Measurements from ENCODE around the gene CAMTA1. TPM values are rescaled to one million over a fixed set of nuclear protein-coding genes. Genes with fewer than 3 reads are reported as not detected.

CAMTA1 gene
- polyA plus RNA-seq, 1 of the 3 experiments (the other 2 are of a cell fraction), result 63.1 TPM

GRCh38 chr1:7655354-7655753, 870.1 kb downstream of the CAMTA1 start:
- no peaks in the 10 kb centered on the region for H3K79me2 ChIP-seq (ENCODE audit: insufficient read depth)
- TF ChIP-seq CTCF (IDR thresholded peaks at IDR 0.05), result no peak
- TF ChIP-seq USF1 (IDR thresholded peaks at IDR 0.05; ENCODE audit: borderline replicate concordance, low read depth), result no peak
- TF ChIP-seq FOXJ3 (CRISPR knock-in tag; IDR thresholded peaks at IDR 0.05), result no peak
- no peak for TF ChIP-seq RFX5 (IDR thresholded peaks at IDR 0.05; ENCODE audit: low read length)
- no peak for TF ChIP-seq IRF3 (IDR thresholded peaks at IDR 0.05; ENCODE audit: low read depth, low read length)
- TF ChIP-seq POLR2AphosphoS5 (IDR thresholded peaks at IDR 0.05; ENCODE audit: low read depth, low read length), result no peak
- no peak for TF ChIP-seq FOXM1 (IDR thresholded peaks at IDR 0.05; ENCODE audit: low read depth)
- TF ChIP-seq MAX (IDR thresholded peaks at IDR 0.05; ENCODE audit: low read depth), result no peak
- no peak for TF ChIP-seq MXI1 (IDR thresholded peaks at IDR 0.05; ENCODE audit: low read depth, low read length)
- TF ChIP-seq RXRA (IDR thresholded peaks at IDR 0.05; ENCODE audit: borderline replicate concordance, low read depth), result no peak
- no peak for TF ChIP-seq NRF1 (IDR thresholded peaks at IDR 0.05; ENCODE audit: low read depth, low read length)
- TF ChIP-seq NFIC (IDR thresholded peaks at IDR 0.05; ENCODE audit: borderline replicate concordance), result no peak
- TF ChIP-seq RCOR1 (IDR thresholded peaks at IDR 0.05; ENCODE audit: low read length), result no peak
- TF ChIP-seq TAF1 (IDR thresholded peaks at IDR 0.05; ENCODE audit: borderline replicate concordance, low read depth, low read length), result no peak
- no peak for TF ChIP-seq FOSL2 (IDR thresholded peaks at IDR 0.05; ENCODE audit: borderline replicate concordance, low read depth)
- no peak for TF ChIP-seq EP300 (IDR thresholded peaks at IDR 0.05; ENCODE audit: borderline replicate concordance in 1 of 2, low read depth in 1 of 2, low read length in 1 of 2)
- no peaks in the 10 kb centered on the region for H3K36me3 ChIP-seq (replicated peaks in 1 of 2; ENCODE audit: control insufficient read depth in 1 of 2, insufficient read depth in 2 of 2, low read length in 1 of 2)
- no peak overlapping the region for H3K4me3 ChIP-seq (ENCODE audit: low read depth in 2 of 2, low read length in 1 of 2)
- H3K9me3 ChIP-seq, result no peaks in the 10 kb centered on the region
- no peak overlapping the region for H3K4me2 ChIP-seq
- H3K9me2 ChIP-seq, result no peaks in the 10 kb centered on the region
- ChIA-PET POLR2A (no interaction called here), CTCF (no interaction called here)
- peaks cover 0 to 4% of the 10 kb centered on the region in 2 experiments; a peak in 1 of 4 replicates for H3K4me1 ChIP-seq (ENCODE audit: control insufficient read depth in 1 of 2, insufficient read depth in 2 of 2, low read depth in 1 of 2, low read length in 1 of 2)
- H3K27ac ChIP-seq (ENCODE audit: low read depth in 2 of 2, low read length in 1 of 2), result no peak overlapping the region
- 74% methylated on average over 2 of the region's 2 CpGs for WGBS (ENCODE audit: low lambda C conversion rate)
- H2AFZ ChIP-seq (ENCODE audit: low read depth), result no peak overlapping the region
- H3K9ac ChIP-seq, result no peak overlapping the region
- no peak for DNase-seq
- no peaks in the 10 kb centered on the region for H3F3A ChIP-seq (replicated peaks; ENCODE audit: insufficient read depth)
- H4K20me1 ChIP-seq (ENCODE audit: insufficient read depth), result no peaks in the 10 kb centered on the region
- no peaks in the 10 kb centered on the region for H3K27me3 ChIP-seq (ENCODE audit: insufficient read depth)
